GM23338 (cell line): Measurements from ENCODE around the gene C4orf54. TPM values are rescaled to one million over a fixed set of nuclear protein-coding genes. Genes with fewer than 3 reads are reported as not detected.

Source experiments
- ATAC-seq: fragments of 200-7000 bp; cut with Tn5 transposase; 3 replicates; pipeline ENCODE4 v1.9.1; 2020
- DNase-seq: peaks from one replicate; pipeline ENCODE4 v3.0.0-alpha.2; 2015; ENCODE audit warnings: low spot score
- H2AFZ ChIP-seq: fragments of 200-600 bp; sonication (generic); 2 replicates; pipeline ENCODE4 v1.8.0; 2016; ENCODE audit warnings: antibody characterized with exemption, mild to moderate bottlenecking, moderate library complexity
- H3F3A ChIP-seq: fragments of 200-600 bp; sonication (generic); replicated peaks from 2 replicates; pipeline ENCODE4 v1.8.0; 2017; ENCODE audit warnings: antibody characterized with exemption, mixed run types, low read depth
- H3K27ac ChIP-seq: fragments of 200-600 bp; sonication (generic); 2 replicates; pipeline ENCODE4 v1.6.1; 2016; ENCODE audit warnings: low read depth
- H3K27me3 ChIP-seq: fragments of 200-600 bp; sonication (generic); 2 replicates; pipeline ENCODE4 v1.8.0; 2016; ENCODE audit warnings: mild to moderate bottlenecking, mixed run types, moderate library complexity; ENCODE audit not compliant: insufficient read depth
- H3K36me3 ChIP-seq: fragments of 200-600 bp; sonication (generic); 2 replicates; pipeline ENCODE4 v1.8.0; 2016; ENCODE audit warnings: mild to moderate bottlenecking; ENCODE audit not compliant: insufficient read depth
- H3K4me1 ChIP-seq: fragments of 200-600 bp; sonication (generic); 2 replicates; pipeline ENCODE4 v1.8.0; 2016; ENCODE audit warnings: mild to moderate bottlenecking, moderate library complexity; ENCODE audit not compliant: insufficient read depth
- H3K4me2 ChIP-seq: fragments of 200-600 bp; sonication (generic); 2 replicates; pipeline ENCODE4 v1.7.1; 2017; ENCODE audit warnings: mixed run types
- H3K4me3 ChIP-seq: fragments of 200-600 bp; sonication (generic); 2 replicates; pipeline ENCODE4 v1.6.1; 2016; ENCODE audit warnings: mixed run types
- H3K79me2 ChIP-seq: fragments of 200-600 bp; sonication (generic); replicated peaks from 2 replicates; pipeline ENCODE4 v1.8.0; 2017; ENCODE audit warnings: mild to moderate bottlenecking; ENCODE audit not compliant: insufficient read depth
- H3K9me2 ChIP-seq: fragments of 200-600 bp; sonication (generic); 2 replicates; pipeline ENCODE4 v1.8.0; 2017; ENCODE audit not compliant: insufficient read depth
- H4K20me1 ChIP-seq: fragments of 200-600 bp; sonication (generic); replicated peaks from 2 replicates; pipeline ENCODE4 v1.8.0; 2017; ENCODE audit warnings: mild to moderate bottlenecking; ENCODE audit not compliant: insufficient read depth
- H3K27ac Mint-ChIP-seq: 2 replicates; pipeline ENCODE4 v1.8.0; 2020; ENCODE audit warnings: inconsistent platforms, mild to moderate bottlenecking, moderate library complexity, mixed read lengths
- H3K27me3 Mint-ChIP-seq: 3 replicates; pipeline ENCODE4 v1.8.0; 2022; ENCODE audit warnings: low read depth, mild to moderate bottlenecking, moderate library complexity, mixed read lengths, inconsistent platforms; ENCODE audit not compliant: insufficient read depth, poor library complexity
- H3K36me3 Mint-ChIP-seq: 3 replicates; pipeline ENCODE4 v1.8.0; 2021; ENCODE audit warnings: low read depth, mild to moderate bottlenecking, inconsistent platforms, moderate library complexity, mixed read lengths
- H3K4me1 Mint-ChIP-seq: 3 replicates; pipeline ENCODE4 v1.8.0; 2020; ENCODE audit warnings: mild to moderate bottlenecking, inconsistent platforms, mixed read lengths
- H3K4me3 Mint-ChIP-seq: 3 replicates; pipeline ENCODE4 v1.8.0; 2021; ENCODE audit warnings: moderate library complexity, mild to moderate bottlenecking, inconsistent platforms, mixed read lengths
- H3K9me3 Mint-ChIP-seq: 3 replicates; pipeline ENCODE4 v1.8.0; 2020; ENCODE audit warnings: moderate library complexity, mild to moderate bottlenecking, inconsistent platforms, mixed read lengths
- CREB1 ChIP-seq: fragments of 250-450 bp; sonication (Bioruptor Pico); IDR thresholded peaks from 2 replicates; pipeline ENCODE4 v1.5.0; 2020; ENCODE audit warnings: low read depth, mild to moderate bottlenecking, moderate library complexity
- EZH2 ChIP-seq: fragments of 200-600 bp; sonication (generic); IDR thresholded peaks from one replicate; pipeline ENCODE4 v1.8.0; 2017; ENCODE audit warnings: antibody characterized with exemption, mild to moderate bottlenecking, low read depth; ENCODE audit not compliant: unreplicated experiment
- EZH2phosphoT487 ChIP-seq: fragments of 200-600 bp; sonication (generic); IDR thresholded peaks from one replicate; pipeline ENCODE4 v1.8.1; 2018; ENCODE audit warnings: antibody characterized with exemption; ENCODE audit not compliant: unreplicated experiment
- JUNB ChIP-seq: IDR thresholded peaks from one replicate; pipeline ENCODE4 v1.6.1; 2016; ENCODE audit warnings: antibody characterized with exemption; ENCODE audit not compliant: unreplicated experiment
- NANOG ChIP-seq: IDR thresholded peaks from 2 replicates; pipeline ENCODE4 v1.6.1; 2016; ENCODE audit warnings: antibody characterized with exemption, borderline replicate concordance
- POLR2AphosphoS5 ChIP-seq: IDR thresholded peaks from 2 replicates; pipeline ENCODE4 v1.6.1; 2016; ENCODE audit warnings: antibody characterized with exemption, low read depth
- STAT1 ChIP-seq: IDR thresholded peaks from one replicate; pipeline ENCODE4 v1.6.1; 2016; ENCODE audit warnings: antibody characterized with exemption; ENCODE audit not compliant: unreplicated experiment
- ZNF114 ChIP-seq: fragments of 250-450 bp; sonication (Bioruptor Pico); IDR thresholded peaks from 2 replicates; pipeline ENCODE4 v1.5.0; 2020; ENCODE audit warnings: mild to moderate bottlenecking, moderate library complexity
- ZNF331 ChIP-seq: fragments of 250-450 bp; sonication (Bioruptor Pico); IDR thresholded peaks from 2 replicates; pipeline ENCODE4 v1.5.0; 2020; ENCODE audit warnings: low read depth, mild to moderate bottlenecking, moderate library complexity
- polyA plus RNA-seq: library from polyadenylated mRNA; unstranded; fragments of >200 nt; fragmentation: Nextera tagmentation; extraction: Ambion mirVana; gene quantifications from 2 replicates; pipeline ENCODE4 v1.2.1, GENCODE V29; 2016
- total RNA-seq: library from RNA; depleted of rRNA; stranded (reverse); fragments of >200 nt; shearing (Covaris generic); gene quantifications from 2 replicates; pipeline ENCODE4 v1.2.3, GENCODE V29; 2014
- TF ChIP-seq, protein P1 (sequence below), 2 experiments: fragments of 200-600 bp in 1 of 2; sonication (generic) in 1 of 2; conservative IDR thresholded peaks; 2 replicates each; pipeline versions ENCODE4 v1.5.1 to v1.6.1; 2016 to 2017; ENCODE audit warnings: antibody characterized with exemption in 2 of 2, low read depth in 2 of 2, mild to moderate bottlenecking in 2 of 2, moderate library complexity in 1 of 2
- TF ChIP-seq, protein P2 (sequence below): fragments of 250-450 bp; sonication (Bioruptor Pico); IDR thresholded peaks from 2 replicates; pipeline ENCODE4 v1.5.0; 2020; ENCODE audit warnings: mild to moderate bottlenecking, moderate library complexity
- TF ChIP-seq, protein P3 (sequence below): IDR thresholded peaks from 2 replicates; pipeline ENCODE4 v1.6.1; 2016; ENCODE audit warnings: antibody characterized with exemption

Gene C4orf54
- total and polyA plus RNA-seq, 2 experiments from 2014 or later = 0.03 TPM; not detected in 1

DNA sequence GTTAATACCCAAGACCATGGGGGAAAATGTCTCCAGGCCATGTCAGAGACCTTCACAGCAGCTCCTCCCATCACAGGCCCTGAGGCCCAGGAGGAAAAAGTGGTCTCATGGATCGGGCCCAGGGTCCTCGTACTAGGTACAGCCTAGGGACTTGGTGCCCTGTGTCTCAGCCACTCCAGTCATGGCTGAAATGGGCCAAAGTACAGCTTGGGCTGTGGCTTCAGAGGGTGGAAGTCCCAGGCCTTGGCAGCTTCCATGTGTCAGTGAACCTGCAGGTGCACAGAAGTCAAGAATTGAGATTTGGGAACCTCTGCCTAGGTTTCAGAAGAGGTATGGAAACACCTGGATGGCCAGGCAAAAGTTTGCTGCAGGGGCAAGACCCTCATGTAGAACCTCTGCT lies 27.6 kb upstream of the C4orf54 start (continued):
- TF ChIP-seq, protein P1, sequence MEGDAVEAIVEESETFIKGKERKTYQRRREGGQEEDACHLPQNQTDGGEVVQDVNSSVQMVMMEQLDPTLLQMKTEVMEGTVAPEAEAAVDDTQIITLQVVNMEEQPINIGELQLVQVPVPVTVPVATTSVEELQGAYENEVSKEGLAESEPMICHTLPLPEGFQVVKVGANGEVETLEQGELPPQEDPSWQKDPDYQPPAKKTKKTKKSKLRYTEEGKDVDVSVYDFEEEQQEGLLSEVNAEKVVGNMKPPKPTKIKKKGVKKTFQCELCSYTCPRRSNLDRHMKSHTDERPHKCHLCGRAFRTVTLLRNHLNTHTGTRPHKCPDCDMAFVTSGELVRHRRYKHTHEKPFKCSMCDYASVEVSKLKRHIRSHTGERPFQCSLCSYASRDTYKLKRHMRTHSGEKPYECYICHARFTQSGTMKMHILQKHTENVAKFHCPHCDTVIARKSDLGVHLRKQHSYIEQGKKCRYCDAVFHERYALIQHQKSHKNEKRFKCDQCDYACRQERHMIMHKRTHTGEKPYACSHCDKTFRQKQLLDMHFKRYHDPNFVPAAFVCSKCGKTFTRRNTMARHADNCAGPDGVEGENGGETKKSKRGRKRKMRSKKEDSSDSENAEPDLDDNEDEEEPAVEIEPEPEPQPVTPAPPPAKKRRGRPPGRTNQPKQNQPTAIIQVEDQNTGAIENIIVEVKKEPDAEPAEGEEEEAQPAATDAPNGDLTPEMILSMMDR (conservative IDR thresholded peaks at IDR 0.05; ENCODE audit: low read depth in 2 of 2) = no peak

DNA sequence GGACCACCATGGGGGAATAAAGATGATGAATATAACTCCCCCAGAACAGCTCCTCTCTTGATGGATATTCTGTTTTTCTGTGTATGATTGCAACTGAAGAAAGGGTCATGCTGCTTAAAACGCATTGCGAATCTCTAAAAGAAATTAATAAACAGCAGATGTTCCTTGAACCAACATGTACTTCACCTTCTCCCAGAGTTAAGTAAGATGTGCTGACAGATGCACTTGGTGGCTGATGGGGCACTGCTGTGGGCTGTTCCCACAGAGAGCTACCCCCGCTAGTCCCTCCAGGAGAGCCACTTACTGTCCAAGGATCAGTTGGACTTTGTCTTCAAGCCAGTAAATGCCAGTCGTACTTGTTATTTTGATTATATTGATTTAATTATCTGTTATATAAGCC lies 26.3 kb upstream of the C4orf54 start:
- Histone ChIP-seq H3K79me2 (no peaks in the 10 kb centered on the region), H4K20me1 (no peaks in the 10 kb centered on the region), H3K9me2 (0 out of 2 replicates have a peak, but pooled peaks cover 4% of the 10 kb centered on the region), H3K36me3 (no peaks in the 10 kb centered on the region), H3F3A (no peaks in the 10 kb centered on the region), H3K4me1 (peaks cover 7% of the 10 kb centered on the region; the same call in 1 of the 2 replicates), H3K4me2 (no peak overlapping the region), H3K4me3 (no peak overlapping the region), H2AFZ (no peak overlapping the region), H3K27ac (no peak overlapping the region), H3K27me3 (no peaks in the 10 kb centered on the region)
- Mint-ChIP-seq H3K4me1 (peaks cover 5% of the 10 kb centered on the region; the same call in 2 of the 3 replicates), H3K4me3 (no peak overlapping the region), H3K9me3 (no peaks in the 10 kb centered on the region), H3K36me3 (no peaks in the 10 kb centered on the region), H3K27ac (no peak overlapping the region), H3K27me3 (no peaks in the 10 kb centered on the region)
- DNase-seq = no peak
- ATAC-seq = no peak
- TF ChIP-seq, protein P2, sequence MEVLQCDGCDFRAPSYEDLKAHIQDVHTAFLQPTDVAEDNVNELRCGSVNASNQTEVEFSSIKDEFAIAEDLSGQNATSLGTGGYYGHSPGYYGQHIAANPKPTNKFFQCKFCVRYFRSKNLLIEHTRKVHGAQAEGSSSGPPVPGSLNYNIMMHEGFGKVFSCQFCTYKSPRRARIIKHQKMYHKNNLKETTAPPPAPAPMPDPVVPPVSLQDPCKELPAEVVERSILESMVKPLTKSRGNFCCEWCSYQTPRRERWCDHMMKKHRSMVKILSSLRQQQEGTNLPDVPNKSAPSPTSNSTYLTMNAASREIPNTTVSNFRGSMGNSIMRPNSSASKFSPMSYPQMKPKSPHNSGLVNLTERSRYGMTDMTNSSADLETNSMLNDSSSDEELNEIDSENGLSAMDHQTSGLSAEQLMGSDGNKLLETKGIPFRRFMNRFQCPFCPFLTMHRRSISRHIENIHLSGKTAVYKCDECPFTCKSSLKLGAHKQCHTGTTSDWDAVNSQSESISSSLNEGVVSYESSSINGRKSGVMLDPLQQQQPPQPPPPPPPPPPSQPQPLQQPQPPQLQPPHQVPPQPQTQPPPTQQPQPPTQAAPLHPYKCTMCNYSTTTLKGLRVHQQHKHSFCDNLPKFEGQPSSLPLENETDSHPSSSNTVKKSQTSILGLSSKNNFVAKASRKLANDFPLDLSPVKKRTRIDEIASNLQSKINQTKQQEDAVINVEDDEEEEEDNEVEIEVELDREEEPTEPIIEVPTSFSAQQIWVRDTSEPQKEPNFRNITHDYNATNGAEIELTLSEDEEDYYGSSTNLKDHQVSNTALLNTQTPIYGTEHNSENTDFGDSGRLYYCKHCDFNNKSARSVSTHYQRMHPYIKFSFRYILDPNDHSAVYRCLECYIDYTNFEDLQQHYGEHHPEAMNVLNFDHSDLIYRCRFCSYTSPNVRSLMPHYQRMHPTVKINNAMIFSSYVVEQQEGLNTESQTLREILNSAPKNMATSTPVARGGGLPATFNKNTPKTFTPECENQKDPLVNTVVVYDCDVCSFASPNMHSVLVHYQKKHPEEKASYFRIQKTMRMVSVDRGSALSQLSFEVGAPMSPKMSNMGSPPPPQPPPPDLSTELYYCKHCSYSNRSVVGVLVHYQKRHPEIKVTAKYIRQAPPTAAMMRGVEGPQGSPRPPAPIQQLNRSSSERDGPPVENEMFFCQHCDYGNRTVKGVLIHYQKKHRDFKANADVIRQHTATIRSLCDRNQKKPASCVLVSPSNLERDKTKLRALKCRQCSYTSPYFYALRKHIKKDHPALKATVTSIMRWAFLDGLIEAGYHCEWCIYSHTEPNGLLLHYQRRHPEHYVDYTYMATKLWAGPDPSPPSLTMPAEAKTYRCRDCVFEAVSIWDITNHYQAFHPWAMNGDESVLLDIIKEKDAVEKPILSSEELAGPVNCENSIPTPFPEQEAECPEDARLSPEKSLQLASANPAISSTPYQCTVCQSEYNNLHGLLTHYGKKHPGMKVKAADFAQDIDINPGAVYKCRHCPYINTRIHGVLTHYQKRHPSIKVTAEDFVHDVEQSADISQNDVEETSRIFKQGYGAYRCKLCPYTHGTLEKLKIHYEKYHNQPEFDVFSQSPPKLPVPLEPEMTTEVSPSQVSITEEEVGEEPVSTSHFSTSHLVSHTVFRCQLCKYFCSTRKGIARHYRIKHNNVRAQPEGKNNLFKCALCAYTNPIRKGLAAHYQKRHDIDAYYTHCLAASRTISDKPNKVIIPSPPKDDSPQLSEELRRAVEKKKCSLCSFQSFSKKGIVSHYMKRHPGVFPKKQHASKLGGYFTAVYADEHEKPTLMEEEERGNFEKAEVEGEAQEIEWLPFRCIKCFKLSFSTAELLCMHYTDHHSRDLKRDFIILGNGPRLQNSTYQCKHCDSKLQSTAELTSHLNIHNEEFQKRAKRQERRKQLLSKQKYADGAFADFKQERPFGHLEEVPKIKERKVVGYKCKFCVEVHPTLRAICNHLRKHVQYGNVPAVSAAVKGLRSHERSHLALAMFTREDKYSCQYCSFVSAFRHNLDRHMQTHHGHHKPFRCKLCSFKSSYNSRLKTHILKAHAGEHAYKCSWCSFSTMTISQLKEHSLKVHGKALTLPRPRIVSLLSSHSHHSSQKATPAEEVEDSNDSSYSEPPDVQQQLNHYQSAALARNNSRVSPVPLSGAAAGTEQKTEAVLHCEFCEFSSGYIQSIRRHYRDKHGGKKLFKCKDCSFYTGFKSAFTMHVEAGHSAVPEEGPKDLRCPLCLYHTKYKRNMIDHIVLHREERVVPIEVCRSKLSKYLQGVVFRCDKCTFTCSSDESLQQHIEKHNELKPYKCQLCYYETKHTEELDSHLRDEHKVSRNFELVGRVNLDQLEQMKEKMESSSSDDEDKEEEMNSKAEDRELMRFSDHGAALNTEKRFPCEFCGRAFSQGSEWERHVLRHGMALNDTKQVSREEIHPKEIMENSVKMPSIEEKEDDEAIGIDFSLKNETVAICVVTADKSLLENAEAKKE (CRISPR knock-in tag) = no peak
- TF ChIP-seq ZNF114 (CRISPR knock-in tag) = no peak
- TF ChIP-seq EZH2phosphoT487 = no peak
- TF ChIP-seq, protein P1 (conservative IDR thresholded peaks at IDR 0.05; ENCODE audit: low read depth in 2 of 2) = no peak
- no peak for TF ChIP-seq EZH2
- TF ChIP-seq ZNF331 (CRISPR knock-in tag) = no peak
- TF ChIP-seq, protein P3, sequence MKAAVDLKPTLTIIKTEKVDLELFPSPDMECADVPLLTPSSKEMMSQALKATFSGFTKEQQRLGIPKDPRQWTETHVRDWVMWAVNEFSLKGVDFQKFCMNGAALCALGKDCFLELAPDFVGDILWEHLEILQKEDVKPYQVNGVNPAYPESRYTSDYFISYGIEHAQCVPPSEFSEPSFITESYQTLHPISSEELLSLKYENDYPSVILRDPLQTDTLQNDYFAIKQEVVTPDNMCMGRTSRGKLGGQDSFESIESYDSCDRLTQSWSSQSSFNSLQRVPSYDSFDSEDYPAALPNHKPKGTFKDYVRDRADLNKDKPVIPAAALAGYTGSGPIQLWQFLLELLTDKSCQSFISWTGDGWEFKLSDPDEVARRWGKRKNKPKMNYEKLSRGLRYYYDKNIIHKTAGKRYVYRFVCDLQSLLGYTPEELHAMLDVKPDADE = no peak
- no peak for TF ChIP-seq STAT1
- no peak for TF ChIP-seq NANOG
- no peak for TF ChIP-seq JUNB
- no peak for TF ChIP-seq CREB1 (CRISPR knock-in tag)
- no peak for TF ChIP-seq POLR2AphosphoS5
